ENCODE results near the gene OXSR1.

DNA sequence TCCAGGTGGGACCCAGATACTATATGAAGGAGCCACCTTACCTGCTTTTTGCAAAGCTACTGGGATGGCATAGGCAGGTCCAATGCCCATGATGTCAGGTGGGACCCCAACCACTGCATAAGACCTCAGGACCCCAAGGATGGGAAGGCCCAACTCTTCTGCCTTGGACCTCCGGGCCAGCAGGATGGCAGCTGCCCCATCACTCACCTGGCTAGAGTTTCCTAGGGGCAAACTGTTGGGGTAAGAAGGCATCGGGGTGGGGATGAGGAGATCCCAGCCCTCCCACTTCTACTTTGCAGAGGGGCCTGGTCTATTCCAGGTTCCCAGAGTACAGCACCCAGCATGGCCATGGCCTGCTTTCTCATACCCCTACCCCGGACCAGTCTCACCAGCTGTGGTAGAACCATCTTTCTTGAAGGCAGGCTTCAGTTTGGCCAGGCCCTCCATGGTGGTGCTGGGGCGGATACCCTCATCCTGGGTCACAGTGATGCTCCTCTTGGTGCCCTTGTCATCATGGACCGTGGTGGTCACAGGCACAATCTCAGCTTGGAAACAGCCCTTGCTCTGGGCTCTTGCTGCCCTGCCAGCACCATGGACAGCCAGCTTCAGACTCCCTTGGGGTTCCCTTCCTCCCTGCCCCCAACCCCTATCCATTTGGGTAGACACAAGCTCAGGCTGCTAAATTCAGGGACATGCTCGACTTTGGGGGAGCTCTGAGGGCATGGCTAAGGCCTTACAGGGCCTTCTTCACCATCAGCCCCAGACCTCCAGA, 39.0 kb upstream of the OXSR1 start:
- TF ChIP-seq, protein P1, sequence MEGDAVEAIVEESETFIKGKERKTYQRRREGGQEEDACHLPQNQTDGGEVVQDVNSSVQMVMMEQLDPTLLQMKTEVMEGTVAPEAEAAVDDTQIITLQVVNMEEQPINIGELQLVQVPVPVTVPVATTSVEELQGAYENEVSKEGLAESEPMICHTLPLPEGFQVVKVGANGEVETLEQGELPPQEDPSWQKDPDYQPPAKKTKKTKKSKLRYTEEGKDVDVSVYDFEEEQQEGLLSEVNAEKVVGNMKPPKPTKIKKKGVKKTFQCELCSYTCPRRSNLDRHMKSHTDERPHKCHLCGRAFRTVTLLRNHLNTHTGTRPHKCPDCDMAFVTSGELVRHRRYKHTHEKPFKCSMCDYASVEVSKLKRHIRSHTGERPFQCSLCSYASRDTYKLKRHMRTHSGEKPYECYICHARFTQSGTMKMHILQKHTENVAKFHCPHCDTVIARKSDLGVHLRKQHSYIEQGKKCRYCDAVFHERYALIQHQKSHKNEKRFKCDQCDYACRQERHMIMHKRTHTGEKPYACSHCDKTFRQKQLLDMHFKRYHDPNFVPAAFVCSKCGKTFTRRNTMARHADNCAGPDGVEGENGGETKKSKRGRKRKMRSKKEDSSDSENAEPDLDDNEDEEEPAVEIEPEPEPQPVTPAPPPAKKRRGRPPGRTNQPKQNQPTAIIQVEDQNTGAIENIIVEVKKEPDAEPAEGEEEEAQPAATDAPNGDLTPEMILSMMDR (IDR thresholded peaks at IDR 0.05) = no peak
- TF ChIP-seq POLR2A (IDR thresholded peaks at IDR 0.05) (no peak), EP300 (IDR thresholded peaks at IDR 0.05) (no peak)
